Measurements from ENCODE around the gene COL6A2.

The COL6A2 gene

GRCh38 chr21:46155514-46156377, 57.8 kb downstream of the COL6A2 start, which contains the start of gene FTCD:
Gene FTCD (minus strand): TSS chr21:46155579. CDS start chr21:46155523, 56 bp downstream.
- DNase-seq (ENCODE audit: low read depth) = no peak
- no peak within 1 kb of the TSS for H3K4me3 ChIP-seq (ENCODE audit: control insufficient read depth, low read depth, low read length)
- TF ChIP-seq CTCF (conservative IDR thresholded peaks at IDR 0.05; ENCODE audit: control insufficient read depth, insufficient read depth, low read depth, low read length) = no peak

GRCh38 chr21:46156378-46156645, 58.4 kb downstream of the COL6A2 start:
- no peak for DNase-seq (ENCODE audit: low read depth)
- no peak for TF ChIP-seq CTCF (conservative IDR thresholded peaks at IDR 0.05; ENCODE audit: control insufficient read depth, insufficient read depth, low read depth, low read length)
- no peak overlapping the region for H3K4me3 ChIP-seq (ENCODE audit: control insufficient read depth, low read depth, low read length)

- no peak for TF ChIP-seq CTCF (conservative IDR thresholded peaks at IDR 0.05; ENCODE audit: control insufficient read depth, insufficient read depth, low read depth, low read length)
- no peak overlapping the region for H3K4me3 ChIP-seq (ENCODE audit: control insufficient read depth, low read depth, low read length)
- DNase-seq (ENCODE audit: low read depth) = no peak
Observed at GRCh38 chr21:46156678-46157077, 58.8 kb downstream of the COL6A2 start.

- no peak for TF ChIP-seq CTCF (conservative IDR thresholded peaks at IDR 0.05; ENCODE audit: control insufficient read depth, insufficient read depth, low read depth, low read length)
- no peak overlapping the region for H3K4me3 ChIP-seq (ENCODE audit: control insufficient read depth, low read depth, low read length)
- DNase-seq (ENCODE audit: low read depth) = no peak
Observed at GRCh38 chr21:46157396-46157986, 59.6 kb downstream of the COL6A2 start.

GRCh38 chr21:46157987-46158451, 60.1 kb downstream of the COL6A2 start:
- H3K4me3 ChIP-seq (ENCODE audit: control insufficient read depth, low read depth, low read length) = no peak overlapping the region
- no peak for DNase-seq (ENCODE audit: low read depth)
- TF ChIP-seq CTCF (conservative IDR thresholded peaks at IDR 0.05; ENCODE audit: control insufficient read depth, insufficient read depth, low read depth, low read length) = no peak

GRCh38 chr21:46158666-46159300, 60.9 kb downstream of the COL6A2 start:
- TF ChIP-seq CTCF (conservative IDR thresholded peaks at IDR 0.05; ENCODE audit: control insufficient read depth, insufficient read depth, low read depth, low read length) = no peak
- DNase-seq (ENCODE audit: low read depth) = no peak
- no peak overlapping the region for H3K4me3 ChIP-seq (ENCODE audit: control insufficient read depth, low read depth, low read length)

All from fibroblast of mammary gland (primary cell).